Panc1 (cell line): Measurements from ENCODE around the gene CACTIN.
"Not testable (repeated sequence)": the region's sequence is repeated elsewhere in the genome, so short reads cannot be mapped to it uniquely, and the experiment has no call there.

Source experiments
- POLR2AphosphoS5 ChIP-seq: IDR thresholded peaks from 2 replicates; pipeline ENCODE4 v1.6.1; 2012; ENCODE audit warnings: mild to moderate bottlenecking, low read depth, low read length, moderate library complexity
- SIN3A ChIP-seq: IDR thresholded peaks from 2 replicates; pipeline ENCODE4 v1.6.1; 2012; ENCODE audit warnings: low read depth, mild to moderate bottlenecking, low read length, moderate library complexity, borderline replicate concordance; ENCODE audit not compliant: insufficient read depth
- TCF7L2 ChIP-seq: IDR thresholded peaks from 2 replicates; pipeline ENCODE4 v1.6.1; 2011; ENCODE audit warnings: mild to moderate bottlenecking, low read depth, low read length, inconsistent platforms
- TF ChIP-seq, protein P1 (sequence below): fragments of 450-650 bp; IDR thresholded peaks from 2 replicates; pipeline ENCODE4 v1.5.1; 2017; ENCODE audit warnings: mild to moderate bottlenecking

DNA sequence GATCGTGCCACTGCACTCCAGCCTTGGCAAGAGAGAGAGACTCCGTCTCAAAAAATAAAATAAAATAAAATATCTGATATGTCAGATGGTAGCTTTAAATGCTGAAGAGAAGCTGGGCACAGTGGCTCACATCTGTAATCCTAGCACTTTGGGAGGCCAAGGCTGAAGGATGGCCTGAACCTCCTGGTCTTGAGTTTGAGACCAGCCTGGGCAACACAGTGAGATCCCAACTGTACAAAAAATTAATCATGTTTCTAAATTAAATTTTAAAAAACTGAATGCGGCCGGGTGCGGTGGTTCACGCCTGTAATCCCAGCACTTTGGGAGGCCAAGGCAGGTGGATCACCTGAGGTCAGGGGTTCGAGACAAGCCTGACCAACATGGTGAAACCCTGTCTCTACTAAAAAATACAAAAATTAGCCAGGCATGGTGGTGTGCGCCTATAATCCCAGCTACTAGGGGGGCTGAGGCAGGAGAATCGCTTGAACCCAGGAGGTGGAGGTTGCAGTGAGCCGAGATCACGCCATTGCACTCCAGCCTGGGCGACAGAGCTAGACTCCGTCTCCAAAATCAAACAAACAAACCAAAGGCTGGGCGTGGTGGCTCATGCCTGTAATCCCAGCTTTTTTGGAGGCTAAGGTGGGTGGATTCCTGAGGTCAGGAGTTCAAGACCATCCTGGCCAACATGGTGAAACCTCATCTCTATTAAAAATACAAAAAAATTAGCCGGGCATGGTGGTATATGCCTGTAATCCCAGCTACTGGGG, 42.4 kb downstream of the CACTIN start:
- TF ChIP-seq POLR2AphosphoS5, SIN3A, TCF7L2: not testable (repeated sequence)
- TF ChIP-seq, protein P1, sequence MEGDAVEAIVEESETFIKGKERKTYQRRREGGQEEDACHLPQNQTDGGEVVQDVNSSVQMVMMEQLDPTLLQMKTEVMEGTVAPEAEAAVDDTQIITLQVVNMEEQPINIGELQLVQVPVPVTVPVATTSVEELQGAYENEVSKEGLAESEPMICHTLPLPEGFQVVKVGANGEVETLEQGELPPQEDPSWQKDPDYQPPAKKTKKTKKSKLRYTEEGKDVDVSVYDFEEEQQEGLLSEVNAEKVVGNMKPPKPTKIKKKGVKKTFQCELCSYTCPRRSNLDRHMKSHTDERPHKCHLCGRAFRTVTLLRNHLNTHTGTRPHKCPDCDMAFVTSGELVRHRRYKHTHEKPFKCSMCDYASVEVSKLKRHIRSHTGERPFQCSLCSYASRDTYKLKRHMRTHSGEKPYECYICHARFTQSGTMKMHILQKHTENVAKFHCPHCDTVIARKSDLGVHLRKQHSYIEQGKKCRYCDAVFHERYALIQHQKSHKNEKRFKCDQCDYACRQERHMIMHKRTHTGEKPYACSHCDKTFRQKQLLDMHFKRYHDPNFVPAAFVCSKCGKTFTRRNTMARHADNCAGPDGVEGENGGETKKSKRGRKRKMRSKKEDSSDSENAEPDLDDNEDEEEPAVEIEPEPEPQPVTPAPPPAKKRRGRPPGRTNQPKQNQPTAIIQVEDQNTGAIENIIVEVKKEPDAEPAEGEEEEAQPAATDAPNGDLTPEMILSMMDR, result not testable (repeated sequence)
